Activated CD4-positive, alpha-beta T cell treated with anti-CD3 and anti-CD28 coated beads for 48 hours (primary cell): ENCODE measurements around the gene CTNNA2.
"Not testable (repeated sequence)": the region's sequence is repeated elsewhere in the genome, so short reads cannot be mapped to it uniquely, and the experiment has no call there.

Experiments used
- DNase-seq: peaks from one replicate; pipeline ENCODE4 v3.0.0-alpha.2; 2020

CTNNA2 gene

GRCh38 chr2:80111185-80111584 is 598.3 kb downstream of the CTNNA2 start:
- DNase-seq = no peak

- DNase-seq = no peak
Observed at GRCh38 chr2:80112790-80113189, 599.9 kb downstream of the CTNNA2 start.

GRCh38 chr2:80113399-80113798 is 600.5 kb downstream of the CTNNA2 start:
- DNase-seq = no peak

GRCh38 chr2:80114812-80115211 is 602.0 kb downstream of the CTNNA2 start:
- no peak for DNase-seq

DNA sequence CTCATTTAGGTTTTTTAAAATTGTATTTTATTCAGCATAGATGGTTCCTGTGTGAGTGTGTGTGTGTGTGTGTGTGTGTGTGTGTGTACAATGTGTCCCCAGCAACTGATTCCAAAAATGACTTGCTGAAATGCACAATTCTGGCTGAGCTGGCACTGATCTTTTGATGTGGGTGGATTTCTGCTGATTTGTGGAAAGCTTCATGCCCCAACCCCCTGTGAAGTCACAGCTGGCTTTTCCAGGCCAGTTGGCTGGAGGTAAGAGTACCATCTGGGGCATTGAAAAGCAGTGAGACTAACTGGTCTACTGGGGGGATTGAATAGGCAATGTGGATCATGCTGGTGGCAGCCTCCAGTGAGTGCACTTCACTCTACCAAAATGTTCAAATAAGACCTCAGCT is 604.5 kb downstream of the CTNNA2 start:
- no peak for DNase-seq

- no peak for DNase-seq
Observed at GRCh38 chr2:80120866-80121265, 608.0 kb downstream of the CTNNA2 start.

DNA sequence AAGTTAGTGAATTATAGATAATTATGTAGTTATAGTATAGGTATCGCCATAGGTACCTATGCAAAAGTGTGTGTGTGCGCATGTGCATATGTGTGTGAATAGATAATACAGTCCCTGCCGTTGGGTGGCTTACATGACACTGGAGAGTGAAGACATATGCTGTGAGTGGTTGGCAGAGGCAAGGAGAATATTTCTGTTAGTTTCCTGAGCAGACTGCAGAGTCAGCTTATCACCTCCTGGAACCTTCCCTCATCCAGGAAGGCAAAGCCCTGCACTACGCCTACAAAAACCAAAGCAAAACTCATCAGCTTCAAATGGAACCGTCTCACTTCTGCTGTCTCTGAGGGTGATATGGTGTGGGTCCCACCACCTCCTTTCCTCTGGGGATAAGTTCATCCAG is 609.8 kb downstream of the CTNNA2 start:
- DNase-seq = no peak

GRCh38 chr2:80126596-80127189 is 613.8 kb downstream of the CTNNA2 start:
- DNase-seq = no peak

GRCh38 chr2:80128080-80128479 is 615.2 kb downstream of the CTNNA2 start:
- DNase-seq = no peak

DNA sequence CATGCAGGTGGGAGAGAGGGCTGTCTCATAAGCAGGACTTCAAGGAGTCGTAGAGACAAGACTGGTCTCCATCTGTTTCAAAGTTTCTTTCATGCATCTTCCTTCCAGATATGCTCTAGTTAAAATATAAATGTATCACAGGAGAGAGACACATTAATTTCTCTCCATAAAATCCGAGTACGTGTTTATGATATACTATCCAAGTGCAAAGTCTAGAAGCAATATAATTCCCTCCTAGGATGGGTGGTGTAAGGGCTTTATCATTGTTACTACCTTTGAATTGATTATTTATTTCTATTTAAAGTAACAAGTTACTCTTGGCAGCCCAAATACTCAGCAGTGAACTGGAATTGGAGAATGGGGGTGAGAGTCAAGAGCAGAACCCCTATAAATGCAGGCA is 619.4 kb downstream of the CTNNA2 start:
- DNase-seq = no peak

DNA sequence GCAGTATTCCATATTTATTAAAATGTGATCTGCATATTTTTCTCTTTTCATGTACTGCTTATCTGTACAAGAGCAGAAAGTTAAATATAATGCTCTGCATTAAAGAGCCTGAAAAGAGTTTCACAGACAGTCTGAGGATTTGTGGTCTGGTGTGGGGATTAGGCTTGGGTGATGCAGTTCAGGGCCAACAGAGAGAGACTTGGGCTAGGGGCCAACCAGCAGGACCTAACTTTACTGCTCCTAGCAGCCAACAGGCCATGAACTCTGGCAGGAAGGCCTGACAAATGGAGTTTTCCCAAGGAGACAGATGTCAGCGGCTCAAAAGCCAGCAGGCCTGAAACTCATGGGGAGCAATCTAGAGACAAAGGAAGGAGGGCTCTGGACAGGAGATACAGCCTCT is 622.1 kb downstream of the CTNNA2 start:
- no peak for DNase-seq

DNA sequence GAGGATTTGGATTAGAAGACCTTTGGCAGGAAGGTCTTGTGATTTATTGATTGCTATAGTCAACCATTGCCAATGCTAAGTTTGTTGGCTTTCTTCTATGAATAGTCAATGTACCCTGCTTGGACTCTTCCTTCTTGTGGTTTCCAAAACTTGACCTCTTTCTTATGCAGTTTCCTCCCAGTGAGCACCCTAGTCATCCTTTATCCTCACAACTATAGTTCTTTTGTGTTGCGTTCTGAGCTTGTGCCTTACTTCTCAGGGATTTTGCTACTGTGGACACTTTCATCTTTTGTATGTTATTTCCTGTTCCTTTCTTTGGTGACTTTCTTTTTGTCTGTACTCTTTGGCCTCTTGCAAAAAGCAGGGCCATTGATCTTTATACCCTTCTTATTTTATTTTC is 623.5 kb downstream of the CTNNA2 start:
- DNase-seq = no peak

- DNase-seq = no peak
Observed at GRCh38 chr2:80139001-80139400, 626.1 kb downstream of the CTNNA2 start.

- DNase-seq = no peak
Observed at GRCh38 chr2:80141007-80141726, 628.3 kb downstream of the CTNNA2 start.

GRCh38 chr2:80145499-80145898 is 632.6 kb downstream of the CTNNA2 start:
- no peak for DNase-seq

- not testable (repeated sequence) for DNase-seq
Observed at GRCh38 chr2:80146757-80147156, 633.9 kb downstream of the CTNNA2 start.

- DNase-seq = no peak
Observed at GRCh38 chr2:80147690-80148089, 634.8 kb downstream of the CTNNA2 start.

DNA sequence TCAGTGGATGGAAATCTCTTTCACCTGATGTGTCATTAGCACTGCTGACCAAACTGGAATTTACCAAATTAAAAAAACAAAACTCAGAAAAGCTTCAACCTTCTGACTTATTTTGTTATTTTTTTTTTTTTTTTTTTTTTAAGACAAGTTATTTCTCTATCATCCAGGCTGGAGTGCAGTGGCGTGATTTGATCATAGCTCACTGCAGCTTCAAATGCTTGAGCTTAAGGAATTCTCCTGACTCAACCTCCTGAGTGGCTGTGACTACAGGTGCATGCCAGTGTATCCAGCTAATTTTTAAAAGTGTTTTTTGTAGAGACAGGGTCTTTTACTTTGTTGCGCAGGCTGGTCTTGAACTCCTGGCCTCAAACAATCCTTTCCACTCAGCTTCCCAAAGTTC is 636.1 kb downstream of the CTNNA2 start:
- no peak for DNase-seq

DNA sequence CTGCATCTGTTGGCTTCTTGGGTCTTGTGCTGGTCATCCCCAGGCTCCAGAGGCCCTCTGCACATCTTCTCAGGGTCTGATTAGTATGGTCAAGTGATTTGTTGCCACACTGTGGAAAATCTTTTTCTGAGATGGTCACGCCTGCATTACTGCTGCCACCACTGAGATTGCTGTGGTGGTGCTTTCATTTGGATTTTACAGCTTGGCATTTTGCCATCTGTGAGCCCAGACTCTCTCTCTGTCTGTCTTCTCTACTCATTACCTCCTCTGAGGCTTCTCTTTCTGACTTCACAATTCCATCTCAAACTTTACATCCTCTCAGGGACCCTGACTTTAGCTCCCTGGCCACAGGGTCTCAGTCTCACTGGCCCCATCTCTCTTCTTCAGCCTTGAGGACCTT is 637.1 kb downstream of the CTNNA2 start:
- DNase-seq = no peak

GRCh38 chr2:80151248-80151647 is 638.4 kb downstream of the CTNNA2 start:
- DNase-seq = no peak

- no peak for DNase-seq
Observed at GRCh38 chr2:80151651-80152050, 638.8 kb downstream of the CTNNA2 start.

DNA sequence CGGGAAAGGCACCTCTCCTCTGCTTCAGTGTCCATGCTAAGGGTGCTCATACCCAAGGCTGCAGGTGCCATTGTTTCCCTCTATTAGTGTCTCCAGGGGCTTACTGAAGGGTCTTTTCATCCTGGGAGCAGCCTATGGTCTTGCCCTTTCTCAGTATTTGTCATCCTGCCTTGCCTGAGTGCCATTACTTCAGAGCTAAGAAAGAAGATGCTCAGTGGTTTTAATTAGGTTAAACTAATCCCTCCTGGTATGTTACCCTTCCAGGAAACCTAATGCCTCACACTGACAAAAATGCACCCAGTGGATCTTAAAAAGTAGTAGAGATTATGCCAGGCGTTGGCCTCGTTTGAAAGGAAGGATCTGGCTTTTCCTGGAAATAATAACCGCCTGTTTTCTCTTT is 640.3 kb downstream of the CTNNA2 start:
- no peak for DNase-seq

- DNase-seq = no peak
Observed at GRCh38 chr2:80153768-80154167, 640.9 kb downstream of the CTNNA2 start.

GRCh38 chr2:80154231-80154915 is 641.5 kb downstream of the CTNNA2 start:
- DNase-seq = no peak
